GM12872 (cell line): ENCODE results near the gene SPATA25.

Experiments
- CTCF ChIP-seq: IDR thresholded peaks from 3 replicates; pipeline ENCODE4 v1.5.1; 2011; ENCODE audit warnings: low read depth, mild to moderate bottlenecking, low read length, moderate library complexity; ENCODE audit not compliant: insufficient read depth

SPATA25 gene

DNA sequence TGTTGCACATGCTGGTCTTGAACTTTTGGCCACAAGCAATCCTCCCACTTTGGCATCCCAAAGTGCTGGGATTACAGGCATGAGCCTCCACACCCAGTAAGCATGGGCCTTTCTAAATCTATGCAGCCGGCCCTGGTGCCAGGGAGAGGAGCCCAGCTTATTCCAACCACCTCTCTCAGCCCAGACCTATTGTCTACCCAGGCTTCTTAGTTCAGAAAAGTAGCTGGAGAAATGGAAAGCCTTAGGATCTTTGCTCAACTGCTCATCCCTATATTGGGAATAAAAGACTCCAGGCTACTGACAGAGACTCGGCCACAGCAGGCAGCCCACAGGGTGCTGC lies 39.3 kb upstream of the SPATA25 start:
- TF ChIP-seq CTCF, result no peak

DNA sequence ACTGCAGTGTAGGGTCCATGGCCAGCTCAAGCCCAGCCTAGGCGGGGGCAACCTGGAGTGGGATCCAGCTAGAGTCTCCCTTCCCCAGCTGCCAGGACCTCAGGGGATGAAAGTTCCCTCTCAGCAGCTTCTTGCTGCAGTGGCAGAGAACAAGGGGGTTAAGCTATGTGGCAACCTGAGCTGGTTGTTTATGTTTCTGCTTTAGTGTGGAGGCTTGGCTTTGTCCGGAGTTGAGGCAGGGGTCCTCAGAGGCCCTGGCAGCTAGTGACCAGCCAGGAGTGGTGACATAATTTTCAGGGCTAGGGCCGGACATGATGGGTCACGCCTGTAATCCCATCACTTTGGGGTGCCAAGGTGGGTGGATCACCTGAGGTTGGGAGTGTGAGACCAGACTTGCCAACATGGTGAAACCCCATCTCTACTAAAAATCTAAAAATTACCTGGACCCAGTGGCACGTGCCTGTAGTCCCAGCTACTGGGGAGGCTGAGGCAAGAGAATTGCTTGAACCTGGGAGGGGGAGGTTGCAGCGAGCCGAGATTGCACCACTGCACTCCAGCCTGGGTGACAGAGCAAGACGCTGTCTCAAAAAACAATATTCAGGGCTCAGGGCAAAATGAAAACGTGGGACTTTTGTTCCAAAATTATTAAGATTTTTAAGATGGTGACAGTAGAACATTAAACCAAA lies 38.5 kb upstream of the SPATA25 start:
- no peak for TF ChIP-seq CTCF

GRCh38 chr20:45924391-45925261 lies 37.2 kb upstream of the SPATA25 start:
- no peak for TF ChIP-seq CTCF

DNA sequence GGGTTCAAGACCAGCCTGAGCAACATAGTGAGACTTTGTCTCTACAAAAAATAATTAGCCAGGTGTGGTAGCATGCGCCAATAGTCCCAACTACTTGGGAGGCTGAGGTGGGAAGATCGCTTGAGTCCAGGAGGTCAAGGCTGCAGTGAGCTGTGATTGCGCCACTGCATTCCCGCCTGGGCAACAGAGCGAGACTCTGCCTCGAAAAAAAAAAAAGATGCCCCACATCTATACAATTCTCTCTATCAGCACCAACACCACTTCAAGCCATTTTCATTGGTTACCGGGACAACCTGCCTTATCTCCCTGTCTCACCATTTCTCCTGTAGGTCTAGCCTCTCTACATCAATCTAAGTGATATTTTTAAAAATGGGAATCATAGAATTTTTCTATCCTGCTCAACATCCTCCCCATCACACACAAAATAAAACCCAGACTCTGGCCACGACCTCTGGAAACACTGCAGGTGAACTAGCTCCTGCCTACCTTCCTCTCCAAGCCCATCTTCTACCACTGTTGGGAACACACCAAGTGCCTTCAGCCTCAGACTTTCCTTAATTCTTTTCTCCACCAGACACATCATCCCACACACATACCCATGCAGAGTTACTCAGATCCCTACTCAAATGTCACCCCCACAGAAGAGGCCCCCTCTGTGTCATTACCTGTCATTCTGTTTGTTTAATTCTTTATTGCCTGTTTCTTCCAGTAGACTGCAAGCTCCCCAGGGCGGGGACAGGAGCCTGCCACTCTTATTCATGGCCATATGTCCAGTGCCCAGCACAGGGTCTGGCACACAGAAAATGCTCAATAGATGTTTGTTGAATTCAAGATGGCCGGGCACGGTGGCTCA lies 34.1 kb upstream of the SPATA25 start:
- TF ChIP-seq CTCF, result no peak

DNA sequence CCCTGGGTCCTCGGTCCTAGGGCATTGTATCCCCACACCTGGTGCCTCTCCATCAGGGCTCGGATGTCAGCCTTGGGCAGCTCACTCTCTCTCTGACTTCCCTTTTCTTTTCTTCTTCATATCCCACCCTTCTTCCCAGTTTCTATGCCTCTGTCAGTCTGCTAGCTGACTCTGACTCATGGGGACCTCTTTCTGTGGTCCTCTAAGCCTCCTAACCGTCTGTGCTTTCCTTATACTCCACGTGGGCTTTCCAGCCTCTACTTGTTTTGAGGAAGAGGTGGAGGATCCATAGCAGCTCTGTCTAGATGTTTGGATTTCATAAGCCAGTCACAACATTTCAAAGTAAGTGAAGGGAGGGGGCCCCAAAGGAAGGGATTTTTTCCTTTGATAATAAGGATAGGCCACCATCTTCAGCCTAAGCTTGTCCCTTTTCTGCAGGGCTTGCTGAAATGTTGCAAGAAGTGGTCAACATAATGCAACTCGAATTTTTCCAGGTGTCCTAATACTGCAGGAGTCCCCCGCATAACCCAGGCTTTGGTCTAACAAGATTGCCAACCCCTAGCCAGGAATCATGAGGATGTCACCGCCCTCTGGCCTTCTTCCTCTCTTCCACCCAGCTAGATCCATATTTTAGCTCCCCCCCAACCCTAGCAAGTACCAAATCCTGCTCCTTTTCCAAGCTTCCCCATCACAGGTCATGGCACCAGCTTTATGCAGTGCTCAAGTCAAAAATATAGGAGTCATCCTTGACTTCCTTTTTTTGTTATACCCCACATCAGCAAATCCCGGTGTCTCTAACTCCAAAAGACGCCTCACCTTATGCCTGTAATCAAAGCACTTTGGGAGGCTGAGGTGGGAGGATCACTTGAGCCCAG lies 33.3 kb upstream of the SPATA25 start:
- no peak for TF ChIP-seq CTCF

DNA sequence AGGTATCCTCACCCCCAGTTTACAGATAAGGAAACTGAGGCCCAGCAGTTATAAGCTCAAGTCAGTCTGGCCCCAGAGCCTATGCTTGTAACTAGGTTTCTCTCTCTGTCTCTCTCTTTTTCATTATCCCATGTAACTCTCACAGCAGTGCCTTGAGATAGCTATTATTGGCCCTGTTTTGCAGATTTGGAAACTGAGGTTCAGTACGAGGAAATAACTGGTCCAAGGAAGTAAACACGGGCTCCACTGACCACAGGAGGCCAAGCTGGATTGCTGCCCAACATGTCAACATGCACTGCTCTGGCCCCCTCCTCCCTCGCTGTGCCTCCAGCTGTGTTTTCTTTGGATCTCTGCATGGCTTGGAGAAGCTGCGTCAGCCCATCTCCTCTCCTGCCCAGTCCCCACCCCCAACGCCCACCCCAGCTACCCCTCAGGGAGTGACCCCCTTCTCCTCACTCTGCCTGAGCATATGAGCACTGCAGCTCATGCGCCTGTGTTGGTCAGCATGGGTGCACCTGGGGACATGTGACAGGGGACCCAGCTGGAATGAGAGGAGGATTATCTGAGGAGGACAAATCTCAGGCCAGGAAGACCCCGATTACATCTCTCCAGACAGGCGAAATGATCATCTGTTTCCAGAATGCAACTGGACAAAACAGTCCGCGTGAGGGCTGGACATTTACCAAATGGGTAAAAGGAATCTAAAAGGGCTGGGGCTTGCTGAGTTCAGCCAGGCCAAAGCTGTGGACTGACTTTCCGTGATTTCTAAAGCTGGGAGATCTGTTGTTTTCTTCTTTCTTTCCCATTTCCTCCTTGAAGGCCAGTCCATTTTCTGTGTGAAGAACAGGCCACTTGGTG lies 32.3 kb upstream of the SPATA25 start:
- TF ChIP-seq CTCF, result no peak
